HepG2 (cell line): ENCODE measurements around the gene P2RX6. TPM values are rescaled to one million over a fixed set of nuclear protein-coding genes. Genes with fewer than 3 reads are reported as not detected.

ENCODE experiments used
- CBX5 ChIP-seq: sonication (generic); formaldehyde crosslinking; IDR thresholded peaks from 2 replicates; pipeline ENCODE4 v1.4.0; 2020; ENCODE audit warnings: missing genetic modification reagents, borderline replicate concordance
- FOXC1 ChIP-seq: sonication (generic); formaldehyde crosslinking; IDR thresholded peaks from 2 replicates; pipeline ENCODE4 v1.8.0; 2022; ENCODE audit warnings: mild to moderate bottlenecking, missing genetic modification reagents, borderline replicate concordance
- GFI1 ChIP-seq: sonication (generic); formaldehyde crosslinking; IDR thresholded peaks from 2 replicates; pipeline ENCODE4 v1.5.0; 2020; ENCODE audit warnings: missing genetic modification reagents, mild to moderate bottlenecking, borderline replicate concordance
- KDM5A ChIP-seq: fragments of 200-600 bp; sonication (generic); IDR thresholded peaks from 2 replicates; pipeline ENCODE4 v1.7.0; 2018; ENCODE audit warnings: antibody characterized with exemption, mild to moderate bottlenecking, low read length, borderline replicate concordance
- MTF1 ChIP-seq: sonication (generic); formaldehyde crosslinking; IDR thresholded peaks from 2 replicates; pipeline ENCODE4 v1.5.0; 2020; ENCODE audit warnings: missing genetic modification reagents
- TBX3 ChIP-seq: fragments of 450-650 bp; IDR thresholded peaks from 2 replicates; pipeline ENCODE4 v1.6.1; 2017; ENCODE audit warnings: antibody characterized with exemption, mild to moderate bottlenecking, inconsistent platforms, borderline replicate concordance
- ZBTB7A ChIP-seq: sonication (generic); formaldehyde crosslinking; IDR thresholded peaks from 2 replicates; pipeline ENCODE4 v1.8.0; 2022; ENCODE audit warnings: mild to moderate bottlenecking, missing genetic modification reagents
- ZNF205 ChIP-seq: IDR thresholded peaks from 2 replicates; pipeline ENCODE4 v1.6.1; 2018; ENCODE audit warnings: missing biosample characterization, missing genetic modification reagents
- polyA plus RNA-seq, 8 experiments: library from polyadenylated mRNA; depleted of rRNA in 3 of 8; stranded (reverse) in 7 of 8; unstranded in 1 of 8; fragments of >200 nt; fragmentation: Illumina TruSeq in 4 of 8; extraction: Trizol in 4 of 8; gene quantifications; 2 replicates each; pipeline versions ENCODE4 v1.2.1 to v1.2.3, GENCODE V29; 2011 to 2016; ENCODE audit warnings: low read depth in 4 of 8, missing spikeins in 1 of 8, mixed read lengths in 1 of 8; ENCODE audit not compliant: insufficient read depth in 1 of 8
- total RNA-seq, 5 experiments: library from RNA; depleted of rRNA; stranded (reverse); fragments of >200 nt; fragmentation: Illumina TruSeq; extraction: Trizol; gene quantifications; 2 replicates each; pipeline ENCODE4 v1.2.3, GENCODE V29; 2016; ENCODE audit warnings: low read depth in 1 of 5
- TF ChIP-seq, protein P1 (sequence below): sonication (generic); formaldehyde crosslinking; IDR thresholded peaks from 2 replicates; pipeline ENCODE4 v1.4.0; 2020; ENCODE audit warnings: mild to moderate bottlenecking, missing genetic modification reagents
- TF ChIP-seq, protein P2 (sequence below): sonication (generic); formaldehyde crosslinking; IDR thresholded peaks from 2 replicates; pipeline ENCODE4 v1.4.0; 2020; ENCODE audit warnings: mild to moderate bottlenecking, low read depth, missing genetic modification reagents
- TF ChIP-seq, protein P3 (sequence below): sonication (generic); formaldehyde crosslinking; conservative IDR thresholded peaks from 2 replicates; pipeline ENCODE4 v1.4.0; 2020; ENCODE audit warnings: missing genetic modification reagents
- TF ChIP-seq, protein P4 (sequence below): sonication (generic); formaldehyde crosslinking; IDR thresholded peaks from 2 replicates; pipeline ENCODE4 v1.5.0; 2020; ENCODE audit warnings: missing genetic modification reagents
- TF ChIP-seq, protein P5 (sequence below): sonication (generic); formaldehyde crosslinking; IDR thresholded peaks from 2 replicates; pipeline ENCODE4 v1.4.0; 2020; ENCODE audit warnings: mild to moderate bottlenecking, missing genetic modification reagents

The P2RX6 gene
- total and polyA plus RNA-seq, 2 of the 13 experiments (the other 11 are each of a cell fraction or from before 2014, with no cell fraction given): 0.04 to 0.12 TPM

DNA sequence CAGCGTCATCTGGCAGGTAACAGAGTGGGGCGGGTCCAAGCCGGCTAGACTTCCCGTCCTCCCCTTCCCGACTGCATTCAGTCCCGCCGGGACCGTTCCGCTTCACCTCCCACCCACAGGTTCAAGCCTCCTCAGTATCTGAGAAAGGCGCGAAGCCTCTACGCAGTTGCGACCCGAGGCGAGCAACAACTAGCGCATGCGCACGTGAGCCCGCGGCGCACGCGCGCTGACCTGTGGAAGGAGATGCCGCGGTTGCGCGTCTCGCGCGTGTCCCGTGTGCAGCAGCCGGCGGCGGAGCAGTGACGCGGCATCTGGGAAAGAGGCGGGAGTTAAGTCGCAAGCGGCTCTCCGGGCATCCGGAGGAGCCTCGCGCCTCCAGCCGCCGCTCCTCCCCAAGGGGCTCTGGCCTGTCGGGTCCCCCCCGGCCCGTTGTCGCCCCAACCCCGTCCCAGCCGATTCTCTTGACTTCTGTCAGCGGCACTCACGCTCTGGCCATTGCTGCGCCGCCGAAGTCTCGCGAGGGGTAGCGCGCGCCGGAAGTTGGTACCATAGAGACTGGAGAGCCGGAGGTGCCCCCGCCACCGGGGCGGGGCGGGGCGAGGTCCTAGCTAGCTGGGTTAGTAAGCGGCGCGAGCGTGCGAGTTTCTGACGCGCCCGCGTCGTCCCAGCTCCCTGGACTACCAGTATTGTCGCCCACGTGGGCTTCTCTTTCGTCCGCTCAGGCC lies 13.2 kb upstream of the P2RX6 start, which contains the start of gene THAP7 (continued):
- TF ChIP-seq, protein P1, sequence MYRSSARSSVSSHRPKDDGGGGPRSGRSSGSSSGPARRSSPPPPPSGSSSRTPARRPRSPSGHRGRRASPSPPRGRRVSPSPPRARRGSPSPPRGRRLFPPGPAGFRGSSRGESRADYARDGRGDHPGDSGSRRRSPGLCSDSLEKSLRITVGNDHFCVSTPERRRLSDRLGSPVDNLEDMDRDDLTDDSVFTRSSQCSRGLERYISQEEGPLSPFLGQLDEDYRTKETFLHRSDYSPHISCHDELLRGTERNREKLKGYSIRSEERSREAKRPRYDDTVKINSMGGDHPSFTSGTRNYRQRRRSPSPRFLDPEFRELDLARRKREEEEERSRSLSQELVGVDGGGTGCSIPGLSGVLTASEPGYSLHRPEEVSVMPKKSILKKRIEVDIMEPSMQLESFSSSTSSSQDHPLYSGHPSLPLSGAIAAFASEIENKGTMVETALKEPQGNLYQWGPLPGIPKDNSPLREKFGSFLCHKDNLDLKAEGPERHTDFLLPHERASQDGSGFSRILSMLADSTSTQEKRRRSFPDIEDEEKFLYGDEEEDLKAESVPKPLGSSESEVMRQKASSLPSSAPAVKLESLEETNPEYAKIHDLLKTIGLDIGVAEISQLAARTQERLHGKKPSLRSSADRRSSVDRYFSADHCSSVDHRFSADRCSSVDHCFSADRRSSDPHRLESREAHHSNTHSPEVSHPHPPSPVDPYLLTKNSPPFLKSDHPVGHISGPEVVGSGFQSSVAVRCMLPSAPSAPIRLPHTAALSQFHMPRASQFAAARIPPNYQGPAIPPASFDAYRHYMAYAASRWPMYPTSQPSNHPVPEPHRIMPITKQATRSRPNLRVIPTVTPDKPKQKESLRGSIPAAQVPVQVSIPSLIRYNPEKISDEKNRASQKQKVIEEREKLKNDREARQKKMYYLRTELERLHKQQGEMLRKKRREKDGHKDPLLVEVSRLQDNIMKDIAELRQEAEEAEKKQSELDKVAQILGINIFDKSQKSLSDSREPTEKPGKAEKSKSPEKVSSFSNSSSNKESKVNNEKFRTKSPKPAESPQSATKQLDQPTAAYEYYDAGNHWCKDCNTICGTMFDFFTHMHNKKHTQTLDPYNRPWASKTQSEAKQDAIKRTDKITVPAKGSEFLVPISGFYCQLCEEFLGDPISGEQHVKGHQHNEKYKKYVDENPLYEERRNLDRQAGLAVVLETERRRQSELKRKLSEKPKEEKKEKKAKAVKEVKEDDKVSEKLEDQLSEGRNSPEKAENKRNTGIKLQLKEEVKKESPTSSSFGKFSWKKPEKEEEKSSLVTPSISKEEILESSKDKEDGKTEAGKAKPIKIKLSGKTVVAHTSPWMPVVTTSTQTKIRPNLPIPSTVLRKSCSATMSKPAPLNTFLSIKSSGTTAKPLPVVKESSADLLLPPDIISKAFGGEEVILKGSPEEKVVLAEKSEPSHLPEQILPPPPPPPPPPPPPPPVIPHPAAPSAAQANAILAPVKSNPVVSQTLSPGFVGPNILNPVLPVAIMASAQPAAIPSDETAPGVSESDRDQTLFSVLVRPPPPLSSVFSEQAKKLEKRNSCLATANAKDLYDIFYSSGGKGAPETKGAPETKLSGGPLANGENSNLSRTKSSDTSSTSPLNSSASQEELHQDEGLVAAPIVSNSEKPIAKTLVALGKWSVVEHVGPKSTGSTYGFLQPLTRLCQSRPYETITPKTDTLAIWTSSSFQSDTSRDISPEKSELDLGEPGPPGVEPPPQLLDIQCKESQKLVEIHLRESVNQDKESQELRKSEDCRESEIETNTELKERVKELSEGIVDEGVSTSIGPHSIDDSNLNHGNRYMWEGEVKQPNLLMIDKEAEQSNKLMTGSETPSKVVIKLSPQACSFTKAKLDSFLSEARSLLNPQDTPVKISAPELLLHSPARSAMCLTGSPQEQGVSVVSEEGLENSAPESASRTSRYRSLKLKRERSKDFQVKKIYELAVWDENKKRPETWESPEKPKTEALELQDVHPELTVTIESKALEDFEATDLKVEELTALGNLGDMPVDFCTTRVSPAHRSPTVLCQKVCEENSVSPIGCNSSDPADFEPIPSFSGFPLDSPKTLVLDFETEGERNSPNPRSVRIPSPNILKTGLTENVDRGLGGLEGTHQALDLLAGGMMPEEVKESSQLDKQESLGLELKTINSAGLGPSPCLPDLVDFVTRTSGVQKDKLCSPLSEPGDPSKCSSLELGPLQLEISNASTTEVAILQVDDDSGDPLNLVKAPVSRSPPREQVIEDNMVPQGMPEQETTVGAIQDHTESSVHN (CRISPR knock-in tag): peak; percentile 60; the same call in 1 of the 2 replicates
- TF ChIP-seq, protein P2, sequence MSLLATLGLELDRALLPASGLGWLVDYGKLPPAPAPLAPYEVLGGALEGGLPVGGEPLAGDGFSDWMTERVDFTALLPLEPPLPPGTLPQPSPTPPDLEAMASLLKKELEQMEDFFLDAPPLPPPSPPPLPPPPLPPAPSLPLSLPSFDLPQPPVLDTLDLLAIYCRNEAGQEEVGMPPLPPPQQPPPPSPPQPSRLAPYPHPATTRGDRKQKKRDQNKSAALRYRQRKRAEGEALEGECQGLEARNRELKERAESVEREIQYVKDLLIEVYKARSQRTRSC (CRISPR knock-in tag): no peak
- TF ChIP-seq CBX5 (CRISPR knock-in tag) (peak; percentile 83; the same call in 1 of the 2 replicates), GFI1 (CRISPR knock-in tag) (no peak; the same call in 1 of the 2 replicates), MTF1 (peak; percentile 62; the same call in 1 of the 2 replicates), ZNF205 (CRISPR knock-in tag) (peak; percentile 88), FOXC1 (peak; percentile 97), KDM5A (peak; percentile 74; the same call in 1 of the 2 replicates), TBX3 (peak; percentile 50), ZBTB7A (CRISPR knock-in tag) (no peak)
- TF ChIP-seq, protein P3, sequence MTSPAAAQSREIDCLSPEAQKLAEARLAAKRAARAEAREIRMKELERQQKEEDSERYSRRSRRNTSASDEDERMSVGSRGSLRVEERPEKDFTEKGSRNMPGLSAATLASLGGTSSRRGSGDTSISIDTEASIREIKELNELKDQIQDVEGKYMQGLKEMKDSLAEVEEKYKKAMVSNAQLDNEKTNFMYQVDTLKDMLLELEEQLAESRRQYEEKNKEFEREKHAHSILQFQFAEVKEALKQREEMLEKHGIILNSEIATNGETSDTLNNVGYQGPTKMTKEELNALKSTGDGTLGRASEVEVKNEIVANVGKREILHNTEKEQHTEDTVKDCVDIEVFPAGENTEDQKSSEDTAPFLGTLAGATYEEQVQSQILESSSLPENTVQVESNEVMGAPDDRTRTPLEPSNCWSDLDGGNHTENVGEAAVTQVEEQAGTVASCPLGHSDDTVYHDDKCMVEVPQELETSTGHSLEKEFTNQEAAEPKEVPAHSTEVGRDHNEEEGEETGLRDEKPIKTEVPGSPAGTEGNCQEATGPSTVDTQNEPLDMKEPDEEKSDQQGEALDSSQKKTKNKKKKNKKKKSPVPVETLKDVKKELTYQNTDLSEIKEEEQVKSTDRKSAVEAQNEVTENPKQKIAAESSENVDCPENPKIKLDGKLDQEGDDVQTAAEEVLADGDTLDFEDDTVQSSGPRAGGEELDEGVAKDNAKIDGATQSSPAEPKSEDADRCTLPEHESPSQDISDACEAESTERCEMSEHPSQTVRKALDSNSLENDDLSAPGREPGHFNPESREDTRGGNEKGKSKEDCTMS (CRISPR knock-in tag): no peak
- TF ChIP-seq, protein P4, sequence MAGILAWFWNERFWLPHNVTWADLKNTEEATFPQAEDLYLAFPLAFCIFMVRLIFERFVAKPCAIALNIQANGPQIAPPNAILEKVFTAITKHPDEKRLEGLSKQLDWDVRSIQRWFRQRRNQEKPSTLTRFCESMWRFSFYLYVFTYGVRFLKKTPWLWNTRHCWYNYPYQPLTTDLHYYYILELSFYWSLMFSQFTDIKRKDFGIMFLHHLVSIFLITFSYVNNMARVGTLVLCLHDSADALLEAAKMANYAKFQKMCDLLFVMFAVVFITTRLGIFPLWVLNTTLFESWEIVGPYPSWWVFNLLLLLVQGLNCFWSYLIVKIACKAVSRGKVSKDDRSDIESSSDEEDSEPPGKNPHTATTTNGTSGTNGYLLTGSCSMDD (CRISPR knock-in tag): no peak
- TF ChIP-seq, protein P5, sequence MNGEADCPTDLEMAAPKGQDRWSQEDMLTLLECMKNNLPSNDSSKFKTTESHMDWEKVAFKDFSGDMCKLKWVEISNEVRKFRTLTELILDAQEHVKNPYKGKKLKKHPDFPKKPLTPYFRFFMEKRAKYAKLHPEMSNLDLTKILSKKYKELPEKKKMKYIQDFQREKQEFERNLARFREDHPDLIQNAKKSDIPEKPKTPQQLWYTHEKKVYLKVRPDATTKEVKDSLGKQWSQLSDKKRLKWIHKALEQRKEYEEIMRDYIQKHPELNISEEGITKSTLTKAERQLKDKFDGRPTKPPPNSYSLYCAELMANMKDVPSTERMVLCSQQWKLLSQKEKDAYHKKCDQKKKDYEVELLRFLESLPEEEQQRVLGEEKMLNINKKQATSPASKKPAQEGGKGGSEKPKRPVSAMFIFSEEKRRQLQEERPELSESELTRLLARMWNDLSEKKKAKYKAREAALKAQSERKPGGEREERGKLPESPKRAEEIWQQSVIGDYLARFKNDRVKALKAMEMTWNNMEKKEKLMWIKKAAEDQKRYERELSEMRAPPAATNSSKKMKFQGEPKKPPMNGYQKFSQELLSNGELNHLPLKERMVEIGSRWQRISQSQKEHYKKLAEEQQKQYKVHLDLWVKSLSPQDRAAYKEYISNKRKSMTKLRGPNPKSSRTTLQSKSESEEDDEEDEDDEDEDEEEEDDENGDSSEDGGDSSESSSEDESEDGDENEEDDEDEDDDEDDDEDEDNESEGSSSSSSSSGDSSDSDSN: peak; percentile 68
